RWPE1 (cell line): ENCODE results near the gene MFRP.

Source experiments
- CTCF ChIA-PET: fragments of 350-600 bp; sonication (Branson Sonifier 250); formaldehyde crosslinking; extraction: SDS; loops from one replicate; lab custom pipeline; 2021; lab: Yijun Ruan, JAX
- POLR2A ChIA-PET: fragments of 400-600 bp; formaldehyde crosslinking; extraction: SDS; loops from one replicate; lab custom pipeline; 2020; ENCODE audit warnings: antibody characterized with exemption; ENCODE audit not compliant: low non-redundant PET; lab: Yijun Ruan, JAX
- DNase-seq: peaks from one replicate; pipeline ENCODE4 v3.0.0; 2012; ENCODE audit warnings: low spot score
- H3K27ac ChIP-seq: fragments of 450-650 bp; 2 replicates; pipeline ENCODE4 v1.5.1; 2017
- CTCF ChIP-seq: fragments of 450-650 bp; conservative IDR thresholded peaks from 2 replicates; pipeline ENCODE4 v1.5.1; 2017; ENCODE audit warnings: low read depth, mild to moderate bottlenecking

The MFRP gene

GRCh38 chr11:119369132-119369925, 22.8 kb upstream of the MFRP start:
- no peak for DNase-seq
- POLR2A ChIA-PET = no interaction called here
- H3K27ac ChIP-seq = peak overlapping the region; percentile 100

GRCh38 chr11:119368121-119369034, 21.9 kb upstream of the MFRP start:
- POLR2A ChIA-PET = no interaction called here
- H3K27ac ChIP-seq = peak overlapping the region; percentile 100
- DNase-seq = peak; percentile 73
- CTCF ChIA-PET = interaction anchor here (0.8 to 1.7 kb wide), 3 partner anchors 12 to 30 kb away, joined by 3 to 8 read pairs (median 8); no protein-coding TSS in a partner anchor
- no peak for TF ChIP-seq CTCF

More at GRCh38 chr11:119369132-119369925, 22.8 kb upstream of the MFRP start:
- CTCF ChIA-PET = interaction anchor here (1.4 to 1.7 kb wide), 2 partner anchors 13 to 31 kb away, joined by 7 to 8 read pairs; no protein-coding TSS in a partner anchor
- TF ChIP-seq CTCF = no peak

GRCh38 chr11:119367661-119368120, 21.2 kb upstream of the MFRP start:
- ChIA-PET CTCF (interaction anchor here (0.7 to 1.3 kb wide), 3 partner anchors 11 to 933 kb away, joined by 3 to 8 read pairs (median 3); no protein-coding TSS in a partner anchor), POLR2A (no interaction called here)
- H3K27ac ChIP-seq = peak overlapping the region; percentile 100
- no peak for TF ChIP-seq CTCF
- peak; percentile 64 for DNase-seq

- ChIA-PET POLR2A (interaction anchor here (0.6 kb wide), 1 partner anchor 201 kb away, joined by 3 read pairs; no protein-coding TSS in a partner anchor), CTCF (interaction anchor here (0.7 to 1.1 kb wide), 2 partner anchors 10 to 933 kb away, joined by 3 to 4 read pairs; no protein-coding TSS in a partner anchor)
- TF ChIP-seq CTCF = no peak
- peak overlapping the region; percentile 100 for H3K27ac ChIP-seq
- no peak for DNase-seq
Observed at GRCh38 chr11:119366690-119367620, 20.4 kb upstream of the MFRP start.

- peak overlapping the region; percentile 100 for H3K27ac ChIP-seq
- TF ChIP-seq CTCF = no peak
- CTCF ChIA-PET = interaction anchor here (0.7 to 1.6 kb wide), 6 partner anchors 9 to 204 kb away, joined by 3 to 12 read pairs (median 4); no protein-coding TSS in a partner anchor
- POLR2A ChIA-PET = no interaction called here
- DNase-seq = no peak
Observed at GRCh38 chr11:119365071-119365591, 18.6 kb upstream of the MFRP start.
